Activated CD4-positive, alpha-beta T cell treated with anti-CD3 and anti-CD28 coated beads, Interleukin-2, amount 10 ng/mL, durations not matched to agents 7 days and 5 days (primary cell): ENCODE data around the gene HIGD1A. TPM values are rescaled to one million over a fixed set of nuclear protein-coding genes. Genes with fewer than 3 reads are reported as not detected.

Experiments
- CTCF ChIA-PET: fragments of 350-600 bp; sonication (Branson Sonifier 250); formaldehyde crosslinking; loops from one replicate; lab custom pipeline; 2021; ENCODE audit warnings: antibody characterized with exemption; lab: Charles Lee
- POLR2A ChIA-PET: fragments of 350-600 bp; sonication (Branson Sonifier 250); formaldehyde crosslinking; loops from one replicate; lab custom pipeline; 2021; ENCODE audit warnings: antibody characterized with exemption; lab: Charles Lee
- DNase-seq: peaks from one replicate; pipeline ENCODE4 v3.0.0-alpha.2; 2020
- H3K27ac Mint-ChIP-seq: one replicate; pipeline ENCODE4 v1.8.0; 2021; ENCODE audit warnings: mild to moderate bottlenecking, moderate library complexity, mixed read lengths
- H3K27me3 Mint-ChIP-seq: one replicate; pipeline ENCODE4 v1.8.0; 2021; ENCODE audit warnings: mixed read lengths
- H3K36me3 Mint-ChIP-seq: one replicate; pipeline ENCODE4 v1.8.0; 2021; ENCODE audit warnings: low read depth, mixed read lengths
- H3K4me1 Mint-ChIP-seq: one replicate; pipeline ENCODE4 v1.8.0; 2021; ENCODE audit warnings: mixed read lengths
- H3K4me3 Mint-ChIP-seq: one replicate; pipeline ENCODE4 v1.8.0; 2021; ENCODE audit warnings: mild to moderate bottlenecking, moderate library complexity, mixed read lengths
- H3K9me3 Mint-ChIP-seq: one replicate; pipeline ENCODE4 v1.8.0; 2021; ENCODE audit warnings: mixed read lengths
- total RNA-seq, 2 experiments: library from RNA; stranded (reverse); gene quantifications; one replicate each; pipeline ENCODE4 v1.2.3, GENCODE V29; 2021

HIGD1A gene
- total RNA-seq, 2 experiments from 2014 or later = 51.6 to 72.1 TPM

GRCh38 chr3:42746455-42747450 is 57.5 kb downstream of the HIGD1A start:
- H3K4me3 Mint-ChIP-seq = no peak overlapping the region
- no peaks in the 10 kb centered on the region for H3K27me3 Mint-ChIP-seq
- POLR2A ChIA-PET = no interaction called here
- H3K27ac Mint-ChIP-seq = peak overlapping the region; percentile 84
- no peaks in the 10 kb centered on the region for H3K9me3 Mint-ChIP-seq
- CTCF ChIA-PET = interaction anchor here (0.6 to 4.2 kb wide), 6 partner anchors 10 to 426 kb away, joined by 3 to 28 read pairs (median 4); partner anchors contain the start of gene VIPR1
- H3K4me1 Mint-ChIP-seq = peaks cover 55% of the 10 kb centered on the region
- DNase-seq = no peak
- peaks cover 2% of the 10 kb centered on the region for H3K36me3 Mint-ChIP-seq

- Mint-ChIP-seq H3K4me3 (no peak overlapping the region), H3K9me3 (no peaks in the 10 kb centered on the region), H3K36me3 (peaks cover 2% of the 10 kb centered on the region), H3K27me3 (no peaks in the 10 kb centered on the region), H3K4me1 (peaks cover 55% of the 10 kb centered on the region), H3K27ac (peak overlapping the region; percentile 31)
- no peak for DNase-seq
- CTCF ChIA-PET = interaction anchor here (0.6 to 4.2 kb wide), 10 partner anchors 9 to 244 kb away, joined by 3 to 28 read pairs (median 3); partner anchors contain the start of gene VIPR1
- POLR2A ChIA-PET = interaction anchor here (0.6 kb wide), 1 partner anchor 12 kb away, joined by 11 read pairs; no protein-coding TSS in a partner anchor
Measured at GRCh38 chr3:42745776-42746454, 58.4 kb downstream of the HIGD1A start.

GRCh38 chr3:42745291-42745745 is 59.0 kb downstream of the HIGD1A start:
- Mint-ChIP-seq H3K27me3 (no peaks in the 10 kb centered on the region), H3K4me1 (peaks cover 55% of the 10 kb centered on the region), H3K4me3 (no peak overlapping the region), H3K36me3 (peaks cover 2% of the 10 kb centered on the region), H3K27ac (peak overlapping the region; percentile 50), H3K9me3 (no peaks in the 10 kb centered on the region)
- ChIA-PET POLR2A (interaction anchor here (0.6 kb wide), 1 partner anchor 13 kb away, joined by 11 read pairs; no protein-coding TSS in a partner anchor), CTCF (interaction anchor here (0.6 to 4.2 kb wide), 12 partner anchors 9 to 243 kb away, joined by 3 to 28 read pairs (median 3); partner anchors contain the start of genes KLHL40 and VIPR1)
- DNase-seq = no peak

GRCh38 chr3:42743204-42743995 is 60.9 kb downstream of the HIGD1A start:
- ChIA-PET POLR2A (no interaction called here), CTCF (interaction anchor here (0.6 to 4.2 kb wide), 6 partner anchors 13 to 161 kb away, joined by 3 to 28 read pairs (median 4); partner anchors contain the start of genes KLHL40, SEC22C and ZBTB47)
- DNase-seq = no peak
- H3K36me3 Mint-ChIP-seq = no peaks in the 10 kb centered on the region
- peaks cover 2% of the 10 kb centered on the region for H3K27me3 Mint-ChIP-seq
- no peak overlapping the region for H3K27ac Mint-ChIP-seq
- no peaks in the 10 kb centered on the region for H3K9me3 Mint-ChIP-seq
- H3K4me3 Mint-ChIP-seq = no peak overlapping the region
- H3K4me1 Mint-ChIP-seq = peaks cover 39% of the 10 kb centered on the region

- Mint-ChIP-seq H3K9me3 (no peaks in the 10 kb centered on the region), H3K27me3 (peaks cover 3% of the 10 kb centered on the region), H3K4me3 (no peak overlapping the region), H3K4me1 (peaks cover 32% of the 10 kb centered on the region), H3K27ac (peak overlapping the region; percentile 19), H3K36me3 (no peaks in the 10 kb centered on the region)
- DNase-seq = no peak
- ChIA-PET POLR2A (no interaction called here), CTCF (interaction anchor here (0.6 to 1.0 kb wide), 2 partner anchors 28 to 161 kb away, joined by 3 to 4 read pairs; partner anchors contain the start of gene SEC22C)
Measured at GRCh38 chr3:42742688-42743087, 61.6 kb downstream of the HIGD1A start.

GRCh38 chr3:42742259-42742658 is 62.0 kb downstream of the HIGD1A start:
- H3K4me1 Mint-ChIP-seq = peaks cover 27% of the 10 kb centered on the region
- DNase-seq = no peak
- ChIA-PET POLR2A (no interaction called here), CTCF (interaction anchor here (1.0 to 1.1 kb wide), 3 partner anchors 14 to 160 kb away, joined by 3 to 4 read pairs (median 3); partner anchors contain the start of gene SEC22C)
- H3K27ac Mint-ChIP-seq = no peak overlapping the region
- H3K36me3 Mint-ChIP-seq = no peaks in the 10 kb centered on the region
- no peak overlapping the region for H3K4me3 Mint-ChIP-seq
- no peaks in the 10 kb centered on the region for H3K9me3 Mint-ChIP-seq
- H3K27me3 Mint-ChIP-seq = peaks cover 5% of the 10 kb centered on the region

- H3K36me3 Mint-ChIP-seq = no peaks in the 10 kb centered on the region
- H3K4me3 Mint-ChIP-seq = no peak overlapping the region
- ChIA-PET CTCF (interaction anchor here (1.0 to 1.1 kb wide), 2 partner anchors 14 to 20 kb away, joined by 3 read pairs; no protein-coding TSS in a partner anchor), POLR2A (no interaction called here)
- H3K4me1 Mint-ChIP-seq = peaks cover 23% of the 10 kb centered on the region
- no peak for DNase-seq
- no peak overlapping the region for H3K27ac Mint-ChIP-seq
- no peaks in the 10 kb centered on the region for H3K9me3 Mint-ChIP-seq
- H3K27me3 Mint-ChIP-seq = peaks cover 5% of the 10 kb centered on the region
Measured at GRCh38 chr3:42741796-42742195, 62.5 kb downstream of the HIGD1A start.

- Mint-ChIP-seq H3K27me3 (peaks cover 5% of the 10 kb centered on the region), H3K27ac (no peak overlapping the region), H3K4me3 (no peak overlapping the region), H3K4me1 (peaks cover 7% of the 10 kb centered on the region), H3K9me3 (no peaks in the 10 kb centered on the region), H3K36me3 (no peaks in the 10 kb centered on the region)
- ChIA-PET POLR2A (no interaction called here), CTCF (interaction anchor here (0.5 to 0.9 kb wide), 2 partner anchors 13 to 81 kb away, joined by 3 to 4 read pairs; no protein-coding TSS in a partner anchor)
- no peak for DNase-seq
Measured at GRCh38 chr3:42739401-42740158, 64.7 kb downstream of the HIGD1A start.

- peaks cover 5% of the 10 kb centered on the region for H3K27me3 Mint-ChIP-seq
- POLR2A ChIA-PET = no interaction called here
- CTCF ChIA-PET = interaction anchor here (0.9 kb wide), 1 partner anchor 9 kb away, joined by 3 read pairs; no protein-coding TSS in a partner anchor
- no peak overlapping the region for H3K4me3 Mint-ChIP-seq
- H3K27ac Mint-ChIP-seq = no peak overlapping the region
- H3K36me3 Mint-ChIP-seq = no peaks in the 10 kb centered on the region
- H3K4me1 Mint-ChIP-seq = no peaks in the 10 kb centered on the region
- no peaks in the 10 kb centered on the region for H3K9me3 Mint-ChIP-seq
- DNase-seq = no peak
Measured at GRCh38 chr3:42736531-42736930, 67.8 kb downstream of the HIGD1A start.

- Mint-ChIP-seq H3K4me1 (no peaks in the 10 kb centered on the region), H3K9me3 (no peaks in the 10 kb centered on the region), H3K4me3 (no peak overlapping the region), H3K27ac (no peak overlapping the region), H3K27me3 (peaks cover 5% of the 10 kb centered on the region), H3K36me3 (no peaks in the 10 kb centered on the region)
- ChIA-PET POLR2A (no interaction called here), CTCF (interaction anchor here (0.9 kb wide), 1 partner anchor 9 kb away, joined by 3 read pairs; no protein-coding TSS in a partner anchor)
- no peak for DNase-seq
Measured at GRCh38 chr3:42736081-42736480, 68.2 kb downstream of the HIGD1A start.

- no peak for DNase-seq
- ChIA-PET POLR2A (no interaction called here), CTCF (no interaction called here)
- peaks cover 5% of the 10 kb centered on the region for H3K27me3 Mint-ChIP-seq
- H3K4me1 Mint-ChIP-seq = no peaks in the 10 kb centered on the region
- no peak overlapping the region for H3K27ac Mint-ChIP-seq
- H3K4me3 Mint-ChIP-seq = no peak overlapping the region
- H3K36me3 Mint-ChIP-seq = no peaks in the 10 kb centered on the region
- no peaks in the 10 kb centered on the region for H3K9me3 Mint-ChIP-seq
Measured at GRCh38 chr3:42735615-42736014, 68.7 kb downstream of the HIGD1A start.
